GOT3 (cell line): Measurements from ENCODE around the gene LIPC.

Experiments
- DNase-seq: peaks from one replicate; lab custom pipeline; 2025; ENCODE audit warnings: mixed read lengths; lab: John Stamatoyannopoulos, UW

LIPC gene

DNA sequence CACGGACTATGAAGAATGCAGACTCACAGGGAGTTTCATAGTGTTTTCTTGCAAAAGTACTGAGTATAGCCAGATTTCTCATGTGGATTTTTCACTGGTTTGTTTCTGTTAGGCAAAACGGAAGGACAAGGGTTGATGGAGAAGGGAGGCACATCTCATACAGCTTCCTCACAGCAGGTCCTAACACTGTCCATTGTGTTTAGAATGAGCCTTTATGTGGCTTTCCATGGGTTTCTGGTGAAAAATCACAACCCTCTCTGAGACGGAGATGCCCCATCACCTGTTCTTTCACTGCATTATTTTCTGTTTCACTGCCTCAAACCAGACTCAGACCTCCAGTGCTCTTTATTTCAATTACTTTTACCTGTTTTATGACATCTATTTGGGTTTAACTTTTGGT is 25.0 kb upstream of the LIPC start:
- no peak for DNase-seq

DNA sequence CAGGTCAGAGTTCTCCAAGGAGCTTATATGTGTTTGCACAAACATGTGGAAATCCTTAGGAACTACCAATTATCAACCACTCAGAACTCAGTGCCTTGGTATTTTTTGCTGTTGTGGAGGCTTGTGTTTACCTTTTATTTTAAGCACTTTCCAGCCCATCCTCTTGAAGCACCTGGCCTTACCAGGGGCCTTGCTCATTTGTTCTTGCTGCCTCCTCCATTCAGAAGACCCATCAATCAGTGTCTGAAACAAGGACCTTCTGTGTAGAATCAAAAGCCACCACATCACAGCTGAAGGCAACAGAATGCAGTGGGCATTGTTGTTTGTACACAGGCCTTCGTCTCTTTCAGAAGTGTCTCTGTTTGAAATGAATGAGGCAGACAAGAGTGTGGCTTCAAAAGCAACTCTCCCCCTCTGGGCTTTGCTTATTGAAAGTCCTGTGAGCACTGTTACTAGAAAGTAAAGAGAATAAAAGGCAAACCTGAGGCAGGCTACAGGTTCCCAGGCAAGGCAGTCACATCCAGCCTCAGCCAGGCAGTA is 24.5 kb upstream of the LIPC start:
- no peak for DNase-seq

GRCh38 chr15:58407778-58408177 is 24.0 kb upstream of the LIPC start:
- DNase-seq = no peak

- no peak for DNase-seq
Measured at GRCh38 chr15:58409861-58410260, 21.9 kb upstream of the LIPC start.

DNA sequence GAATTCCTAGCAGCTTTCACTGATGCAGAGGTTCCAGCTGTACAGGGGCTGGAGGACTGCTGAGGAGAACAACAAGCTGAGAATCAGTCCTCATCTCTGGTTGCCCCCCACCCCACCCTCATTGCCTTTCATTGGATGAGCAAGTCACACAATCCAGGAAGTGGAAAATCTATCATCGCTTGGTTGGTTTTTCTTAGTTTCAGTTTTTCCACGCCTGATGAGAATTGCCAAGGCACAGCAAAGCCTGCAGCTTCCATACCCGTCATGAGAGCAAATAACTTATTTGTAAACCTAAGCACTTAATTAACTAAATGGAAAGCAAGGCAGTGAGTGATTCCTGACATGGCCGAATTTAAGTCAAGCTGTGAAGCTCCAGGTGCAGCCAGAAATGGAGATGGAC is 21.4 kb upstream of the LIPC start:
- no peak for DNase-seq

DNA sequence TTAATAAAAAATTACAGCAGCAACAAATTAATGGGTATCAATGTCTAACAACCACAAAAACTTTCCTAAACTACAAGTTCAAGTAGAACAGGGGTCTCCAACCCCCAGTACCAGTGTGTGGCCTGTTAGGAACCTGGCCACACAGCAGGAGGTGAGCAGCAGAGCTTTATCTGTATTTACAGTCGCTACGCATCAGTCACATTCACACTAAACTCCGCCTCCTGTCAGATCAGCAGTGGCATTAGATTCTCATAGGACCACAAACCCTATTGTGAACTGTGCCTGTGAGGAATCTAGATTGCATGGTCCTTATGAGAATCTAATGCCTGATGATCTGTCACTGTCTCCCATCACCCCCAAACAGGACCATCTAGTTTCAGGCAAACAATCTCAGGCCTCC is 18.5 kb upstream of the LIPC start:
- DNase-seq = no peak

DNA sequence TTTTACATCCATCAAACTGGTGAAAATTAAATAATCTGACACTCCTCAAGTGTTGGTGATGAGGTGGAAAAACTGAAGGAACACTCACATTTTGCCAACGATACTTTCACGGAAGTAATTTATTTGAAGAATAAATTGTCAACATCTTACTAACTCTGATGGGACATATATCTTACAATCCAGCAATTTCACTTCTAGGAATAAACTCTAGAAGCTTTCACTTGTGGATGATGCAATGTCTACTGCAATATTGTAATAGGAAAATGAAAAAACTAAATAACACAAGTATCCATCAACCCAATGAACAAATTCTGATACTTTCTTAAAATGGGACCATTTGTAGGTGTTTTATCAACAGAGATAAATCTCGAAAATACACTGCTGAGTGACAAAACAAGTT is 16.2 kb upstream of the LIPC start:
- no peak for DNase-seq

- no peak for DNase-seq
Measured at GRCh38 chr15:58416963-58417362, 14.8 kb upstream of the LIPC start.

DNA sequence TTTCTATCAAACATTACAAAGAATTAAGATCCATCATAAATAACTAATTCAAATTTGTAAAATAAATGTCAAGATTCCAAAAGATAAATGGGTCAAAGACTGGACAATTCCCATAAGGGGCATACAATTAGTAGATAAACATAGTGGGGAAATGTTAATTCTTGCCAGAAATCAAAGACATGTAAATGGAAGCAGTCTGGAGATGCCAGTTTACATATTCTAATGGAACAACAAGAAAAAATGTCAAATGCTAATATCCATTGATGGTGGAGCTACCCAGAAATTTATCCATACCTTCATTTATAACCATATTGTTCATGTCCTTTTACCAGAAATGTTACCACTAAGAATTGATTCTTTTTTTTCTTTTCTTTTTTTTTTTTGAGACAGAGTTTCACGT is 13.7 kb upstream of the LIPC start:
- DNase-seq = no peak

DNA sequence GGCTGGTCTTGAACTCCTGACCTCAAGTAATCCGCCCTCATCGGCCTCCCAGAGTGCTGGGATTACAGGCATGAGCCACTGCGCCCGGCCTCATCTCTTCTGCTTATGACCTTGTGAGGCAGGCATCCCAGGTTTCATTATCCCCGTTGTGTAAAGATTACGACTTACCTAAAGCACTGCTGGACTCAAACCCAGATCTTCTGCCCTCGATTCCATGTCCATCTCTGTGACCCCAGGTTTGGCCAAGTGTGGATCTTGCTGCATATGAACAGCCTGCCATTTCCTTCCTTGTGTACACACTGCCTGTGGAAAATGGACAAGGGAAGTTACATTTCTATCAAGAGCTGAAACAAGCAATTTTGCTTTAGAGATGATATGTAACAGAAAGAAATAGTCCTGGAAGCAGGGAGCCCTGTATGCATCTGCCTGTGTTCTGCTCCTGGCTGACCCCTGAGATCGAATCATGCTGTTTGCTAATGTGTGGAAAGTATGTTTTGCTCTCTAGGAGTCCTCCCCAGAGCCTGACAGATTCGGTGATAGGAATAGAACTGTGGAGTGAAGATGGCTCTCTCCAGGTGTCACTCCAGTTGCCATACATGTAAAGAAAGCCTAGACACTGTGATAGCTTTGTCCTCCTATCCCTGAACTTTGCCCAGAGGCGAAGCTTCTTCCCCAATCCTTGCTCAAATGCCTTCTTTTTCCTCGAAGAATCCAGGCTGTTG is 11.8 kb upstream of the LIPC start:
- no peak for DNase-seq

DNA sequence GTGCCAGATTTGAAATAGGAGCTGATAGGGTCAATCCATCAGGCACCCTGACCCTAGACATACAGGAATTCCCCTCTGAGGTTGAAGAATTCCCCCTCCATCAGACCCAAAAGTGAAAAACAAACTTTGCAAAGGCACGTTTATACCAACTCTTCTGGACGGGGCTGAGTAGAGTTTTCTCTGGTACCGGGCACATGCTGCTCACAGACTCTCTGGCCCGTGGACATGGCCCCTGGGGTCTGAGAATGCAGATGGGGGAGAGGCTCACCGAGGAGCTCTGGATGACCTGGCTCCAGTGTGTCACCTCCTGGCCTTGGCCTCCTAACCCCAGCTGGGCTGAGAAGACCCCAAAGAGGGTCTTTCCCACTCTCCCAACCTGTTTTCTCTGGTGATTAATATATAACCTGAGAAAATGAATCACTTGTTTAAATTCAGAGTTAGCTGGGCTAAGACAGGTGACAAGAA is 11.2 kb upstream of the LIPC start:
- no peak for DNase-seq

DNA sequence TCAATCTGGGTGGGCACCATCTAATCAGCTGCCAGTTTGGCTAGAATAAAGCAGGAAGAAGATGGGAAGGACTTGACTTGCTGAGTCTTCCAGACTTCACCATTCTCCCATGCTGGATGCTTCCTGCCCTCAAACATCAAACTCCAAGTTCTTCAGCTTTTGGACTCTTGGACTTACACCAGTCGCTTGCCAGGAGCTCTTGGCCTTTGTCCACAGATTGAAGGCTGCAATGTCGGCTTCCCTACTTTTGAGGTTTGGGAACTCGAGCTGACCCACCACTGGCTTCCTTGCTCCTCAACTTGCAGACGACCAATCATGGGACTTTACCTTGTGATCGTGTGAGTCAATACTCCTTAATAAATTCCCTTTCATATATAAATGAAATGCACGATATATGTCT is 8.6 kb upstream of the LIPC start:
- no peak for DNase-seq

GRCh38 chr15:58423831-58424608 is 7.8 kb upstream of the LIPC start:
- DNase-seq = no peak

DNA sequence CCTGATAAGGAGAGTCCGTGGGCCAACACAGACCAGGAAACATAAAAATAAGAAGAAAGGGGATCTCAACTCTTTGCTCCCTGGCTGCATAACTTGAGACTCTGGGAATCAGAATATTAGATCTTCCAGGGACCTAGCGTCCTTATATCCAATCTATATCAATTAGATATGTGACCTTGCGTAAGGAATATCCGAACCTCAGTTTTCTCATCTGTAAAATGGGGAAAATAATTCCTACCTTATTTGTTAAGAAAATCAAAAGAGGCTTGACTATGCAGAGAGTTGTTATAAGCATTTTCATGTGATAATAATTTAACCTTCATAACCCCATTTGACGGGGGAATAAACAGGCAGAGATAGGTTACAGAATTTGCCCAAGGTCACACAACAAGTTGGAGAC is 7.1 kb upstream of the LIPC start:
- no peak for DNase-seq

GRCh38 chr15:58425185-58425584 is 6.6 kb upstream of the LIPC start:
- no peak for DNase-seq

- DNase-seq = no peak
Measured at GRCh38 chr15:58425834-58426233, 6.0 kb upstream of the LIPC start.

- DNase-seq = no peak
Measured at GRCh38 chr15:58426501-58426900, 5.3 kb upstream of the LIPC start.

DNA sequence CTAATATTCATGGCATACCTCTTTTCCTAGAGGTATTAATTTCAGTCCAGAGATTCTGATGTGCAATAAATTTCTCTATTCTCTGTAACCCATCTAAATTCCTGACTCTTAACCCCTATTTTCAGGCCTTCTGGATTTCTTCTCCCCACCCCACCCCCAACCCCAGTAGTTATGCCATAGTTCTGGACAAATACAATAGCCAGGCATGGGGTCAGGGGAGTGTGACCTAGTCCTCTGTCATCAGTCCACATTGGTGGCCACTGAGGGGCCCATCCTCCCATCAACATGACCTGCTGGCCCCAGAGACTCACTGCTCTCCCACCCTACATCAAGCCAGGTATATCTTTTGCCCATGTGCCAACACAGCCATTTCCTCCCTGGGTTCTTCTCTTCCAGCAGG is 3.8 kb upstream of the LIPC start:
- DNase-seq = no peak

GRCh38 chr15:58430224-58430787 is 1.5 kb upstream of the LIPC start:
- no peak for DNase-seq

DNA sequence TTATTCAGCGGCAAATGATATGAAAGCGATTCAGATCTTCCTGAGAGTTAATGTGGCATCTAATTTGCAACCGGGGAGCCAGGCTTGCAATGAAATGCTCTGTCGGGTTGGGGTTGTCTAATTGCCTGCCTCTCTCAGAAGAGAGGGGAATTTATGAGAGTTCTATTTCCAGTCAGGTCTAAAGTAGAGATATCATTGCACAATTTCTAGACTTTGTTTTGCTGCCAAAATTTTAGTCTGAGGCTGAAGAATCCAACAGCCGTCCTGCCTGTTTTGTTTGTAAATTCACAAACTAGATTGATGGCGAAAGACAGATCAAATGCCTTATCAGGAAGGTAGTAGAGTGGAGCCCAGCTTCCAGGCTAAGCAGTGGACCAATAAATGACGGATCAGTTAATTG is 610 bp downstream of the LIPC start:
- no peak for DNase-seq

GRCh38 chr15:58433597-58434333 is 2.0 kb downstream of the LIPC start:
- no peak for DNase-seq

- DNase-seq = no peak
Measured at GRCh38 chr15:58434334-58434875, 2.6 kb downstream of the LIPC start.
